GM12878 (cell line): Measurements from ENCODE around the gene ESR2. TPM values are rescaled to one million over a fixed set of nuclear protein-coding genes. Genes with fewer than 3 reads are reported as not detected.

ENCODE experiments used
- ATAC-seq: fragments of 200-7000 bp; cut with Tn5 transposase; 3 replicates; pipeline ENCODE4 v1.9.1; 2020; ENCODE audit warnings: mild to moderate bottlenecking, moderate library complexity
- BruUV-seq: library from RNA; stranded (reverse); fragments of 400-500 nt; replicated peaks from 2 replicates; lab custom pipeline; 2021; lab: Mats Ljungman, UMichigan
- CTCF ChIA-PET: fragments of 300-600 bp; sonication (Branson Sonifier 250); formaldehyde crosslinking; extraction: SDS; loops from one replicate; lab custom pipeline; 2021; ENCODE audit warnings: inconsistent platforms; lab: Yijun Ruan, JAX
- POLR2A ChIA-PET: fragments of 350-600 bp; formaldehyde crosslinking; extraction: SDS; loops from one replicate; lab custom pipeline; 2021; ENCODE audit warnings: inconsistent platforms; lab: Charles Lee
- RAD21 ChIA-PET: fragments of 300-600 bp; sonication (Branson Sonifier 250); formaldehyde crosslinking; loops from one replicate; lab custom pipeline; 2023; ENCODE audit warnings: antibody characterized with exemption; ENCODE audit not compliant: unreplicated experiment; lab: Charles Lee
- SMC1A ChIA-PET: fragments of 300-600 bp; sonication (Branson Sonifier 250); formaldehyde crosslinking; loops from one replicate; lab custom pipeline; 2023; ENCODE audit not compliant: unreplicated experiment, uncharacterized antibody; lab: Charles Lee
- DNase-seq: peaks from one replicate; pipeline ENCODE4 v3.0.0-alpha.2; 2011; ENCODE audit warnings: low read depth, low spot score
- FAIRE-seq: peaks from 3 replicates; lab custom pipeline; 2011; peaks lifted over from hg19 to GRCh38; lab: Jason Lieb, UNC
- H2AFZ ChIP-seq: 2 replicates; pipeline ENCODE4 v1.6.0; 2011; ENCODE audit warnings: low read depth, low read length, control low read depth; ENCODE audit not compliant: control insufficient read depth
- H3K27ac ChIP-seq: 2 replicates; pipeline ENCODE4 v1.5.1; 2011; ENCODE audit warnings: control low read depth; ENCODE audit not compliant: control insufficient read depth, insufficient read depth
- H3K27me3 ChIP-seq, 2 experiments: replicated peaks in 1 of 2; 2 replicates each; pipeline versions ENCODE4 v1.6.0 to v1.6.1; 2011; ENCODE audit warnings: low read length in 1 of 2; ENCODE audit not compliant: control insufficient read depth in 2 of 2, insufficient read depth in 2 of 2
- H3K36me3 ChIP-seq, 2 experiments: 2 replicates each; pipeline ENCODE4 v1.5.1; 2011; ENCODE audit warnings: low read length in 1 of 2; ENCODE audit not compliant: control insufficient read depth in 2 of 2, insufficient read depth in 2 of 2
- H3K4me1 ChIP-seq: 2 replicates; pipeline ENCODE4 v1.6.1; 2011; ENCODE audit warnings: mild to moderate bottlenecking, low read length, moderate library complexity, mixed read lengths; ENCODE audit not compliant: control insufficient read depth, insufficient read depth
- H3K4me2 ChIP-seq: 2 replicates; pipeline ENCODE4 v1.6.0; 2011; ENCODE audit warnings: control low read depth; ENCODE audit not compliant: control insufficient read depth, insufficient read depth
- H3K4me3 ChIP-seq: fragments of 200-600 bp; sonication (generic); 2 replicates; pipeline ENCODE4 v1.5.1; 2016
- H3K79me2 ChIP-seq: 2 replicates; pipeline ENCODE4 v1.6.0; 2011; ENCODE audit warnings: low read length; ENCODE audit not compliant: control insufficient read depth, insufficient read depth
- H3K9ac ChIP-seq: 2 replicates; pipeline ENCODE4 v1.8.0; 2011; ENCODE audit warnings: low read length, control low read depth, mixed read lengths; ENCODE audit not compliant: control insufficient read depth, insufficient read depth
- H3K9me3 ChIP-seq: replicated peaks from 3 replicates; pipeline ENCODE4 v1.5.1; 2011; ENCODE audit warnings: mild to moderate bottlenecking, low read length; ENCODE audit not compliant: control insufficient read depth, insufficient read depth
- H4K20me1 ChIP-seq: 2 replicates; pipeline ENCODE4 v1.6.0; 2011; ENCODE audit not compliant: control insufficient read depth, insufficient read depth
- E2F8 ChIP-seq: fragments of 450-650 bp; IDR thresholded peaks from 2 replicates; pipeline ENCODE4 v1.6.1; 2018; ENCODE audit warnings: mild to moderate bottlenecking, low read depth, moderate library complexity; ENCODE audit not compliant: partially characterized antibody
- RAD51 ChIP-seq: fragments of 450-650 bp; IDR thresholded peaks from 2 replicates; pipeline ENCODE4 v1.6.1; 2016; ENCODE audit warnings: moderate library complexity, mild to moderate bottlenecking, inconsistent platforms
- WGBS: methylation state at CpG from one replicate; pipeline ENCODE4 v1.1.6; 2016; ENCODE audit warnings: low lambda C conversion rate; ENCODE audit not compliant: insufficient replicate concordance, insufficient coverage; ENCODE audit errors: missing lambda C conversion rate; 5-methylcytosine and 5-hydroxymethylcytosine counted together
- in situ Hi-C: fragments of 300-500 bp; cut with MboI; formaldehyde crosslinking; loops from 9 replicates; pipeline ENCODE4 v1.14.3; 2018; ENCODE audit warnings: mixed read lengths
- intact Hi-C: fragments of 100-400 bp; cut with micrococcal nuclease; formaldehyde crosslinking; loops from one replicate; pipeline ENCODE4 v1.14.2; 2022; ENCODE audit not compliant: unreplicated experiment
- polyA plus RNA-seq, 11 experiments: library from polyadenylated mRNA; depleted of rRNA in 4 of 11; unstranded in 6 of 11; stranded (reverse) in 5 of 11; fragments of >200 nt; fragmentation: Nextera tagmentation in 4 of 11; fragmentation: Illumina TruSeq in 1 of 11; extraction: Ambion mirVana in 4 of 11; extraction: Trizol in 1 of 11; gene quantifications; 1 replicate in 1 of 11; 2 replicates in 10 of 11; pipeline versions ENCODE4 v1.2.1 to v1.2.3, GENCODE V29; 2011 to 2016; ENCODE audit warnings: inconsistent platforms in 2 of 11, missing spikeins in 2 of 11, low read depth in 1 of 11
- total RNA-seq, 4 experiments: library from RNA; depleted of rRNA in 3 of 4; stranded (reverse); fragments of >200 nt in 3 of 4; fragmentation: Illumina TruSeq in 1 of 4; extraction: Trizol in 1 of 4; gene quantifications; 2 replicates each; pipeline versions ENCODE4 v1.2.1 to v1.2.3, GENCODE V29; 2013 to 2021

The ESR2 gene
- total and polyA plus RNA-seq, 10 of the 15 experiments (the other 5 are each of a cell fraction or from before 2014, with no cell fraction given), result 0.29 to 2.6 (median 0.81) TPM

GRCh38 chr14:64062381-64063115, 231.6 kb downstream of the ESR2 start:
- intact Hi-C loops, result loop anchor here (10.0 kb wide), 1 partner anchor 232 kb away; the partner anchor contains the start of gene ESR2
- RAD21 ChIA-PET, result interaction anchor here (0.6 kb wide), 1 partner anchor 26 kb away, joined by 5 read pairs; no protein-coding TSS in a partner anchor
- WGBS, result 72% methylated on average over 7 of the region's 7 CpGs

More at GRCh38 chr14:64062381-64063115, 231.6 kb downstream of the ESR2 start:
- ChIA-PET CTCF (interaction anchor here (0.8 to 3.6 kb wide), 6 partner anchors 10 to 241 kb away, joined by 3 to 25 read pairs (median 4); partner anchors contain the start of gene ESR2), SMC1A (interaction anchor here (1.0 to 1.3 kb wide), 3 partner anchors 8 to 39 kb away, joined by 3 read pairs; no protein-coding TSS in a partner anchor), POLR2A (no interaction called here)
- no peak overlapping the region for H3K27ac ChIP-seq
- H3K36me3 ChIP-seq, result peaks cover 0 to 6% of the 10 kb centered on the region in 2 experiments; a peak in 2 of 4 replicates
- no peak for TF ChIP-seq RAD51
- TF ChIP-seq E2F8, result no peak
- no TSS peak for BruUV-seq
- no peak overlapping the region for H3K9ac ChIP-seq
- no peak overlapping the region for H3K4me2 ChIP-seq
- H3K27me3 ChIP-seq, result no peaks in the 10 kb centered on the region
- H4K20me1 ChIP-seq, result no peaks in the 10 kb centered on the region
- no peaks in the 10 kb centered on the region for H3K4me1 ChIP-seq
- in situ Hi-C loops, result no loop called here
- no peak for DNase-seq
- H3K79me2 ChIP-seq, result no peaks in the 10 kb centered on the region
- H2AFZ ChIP-seq, result no peak overlapping the region
- H3K9me3 ChIP-seq, result no peaks in the 10 kb centered on the region
- peak; percentile 41 for FAIRE-seq
- no peak overlapping the region for H3K4me3 ChIP-seq
- ATAC-seq, result no peak
